GM18517 (cell line): Measurements from ENCODE around the gene CKAP5.
A peak's percentile ranks its signal among the peaks of the same experiment; 100 is the strongest.

Experiments
- ATAC-seq: cut with Tn5 transposase; IDR thresholded peaks from one replicate; pipeline ENCODE4 v1.9.1; 2021; ENCODE audit warnings: mild to moderate bottlenecking, moderate library complexity; ENCODE audit not compliant: unreplicated experiment

The CKAP5 gene

DNA sequence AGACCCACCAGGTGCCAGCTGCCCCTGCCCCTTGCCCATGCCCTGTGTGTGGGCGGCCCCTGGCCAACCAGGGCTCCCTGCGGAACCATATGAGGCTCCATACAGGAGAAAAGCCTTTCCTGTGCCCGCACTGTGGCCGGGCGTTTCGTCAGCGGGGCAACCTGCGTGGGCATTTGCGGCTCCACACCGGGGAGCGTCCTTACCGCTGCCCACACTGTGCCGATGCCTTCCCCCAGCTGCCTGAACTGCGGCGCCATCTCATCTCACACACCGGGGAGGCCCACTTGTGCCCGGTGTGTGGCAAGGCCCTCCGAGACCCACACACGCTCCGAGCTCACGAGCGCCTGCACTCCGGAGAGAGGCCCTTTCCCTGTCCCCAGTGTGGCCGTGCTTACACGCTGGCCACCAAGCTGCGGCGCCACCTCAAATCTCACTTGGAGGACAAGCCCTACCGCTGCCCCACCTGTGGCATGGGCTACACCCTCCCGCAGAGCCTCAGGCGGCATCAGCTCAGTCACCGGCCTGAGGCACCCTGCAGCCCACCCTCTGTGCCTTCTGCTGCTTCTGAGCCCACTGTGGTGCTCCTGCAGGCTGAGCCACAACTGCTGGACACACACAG lies 140.9 kb downstream of the CKAP5 start:
- no peak for ATAC-seq

DNA sequence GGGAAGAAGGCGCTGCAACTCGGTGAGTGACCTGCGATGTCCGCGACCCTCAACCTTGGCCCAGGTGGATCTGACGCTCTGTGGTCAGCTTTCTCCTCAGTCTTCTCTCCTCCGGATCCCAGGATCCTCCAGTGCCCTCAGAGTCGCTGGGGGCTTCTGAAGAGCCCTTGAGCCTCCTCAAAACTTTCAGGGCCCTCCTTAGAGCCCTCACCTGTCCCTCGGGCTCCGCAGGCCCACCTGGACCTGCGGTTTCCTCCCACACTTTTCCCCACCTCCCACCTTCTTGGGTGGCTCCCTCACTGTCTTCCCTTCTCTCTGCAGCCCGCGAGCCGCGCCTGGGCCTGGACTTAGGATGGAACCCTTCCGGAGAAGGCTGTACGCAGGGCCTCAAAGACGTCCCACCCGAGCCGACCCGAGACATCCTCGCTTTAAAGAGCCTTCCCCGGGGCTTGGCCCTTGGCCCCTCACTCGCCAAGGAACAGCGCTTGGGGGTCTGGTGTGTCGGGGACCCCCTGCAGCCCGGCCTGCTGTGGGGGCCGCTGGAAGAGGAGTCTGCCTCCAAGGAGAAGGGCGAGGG lies 144.9 kb downstream of the CKAP5 start:
- ATAC-seq: no peak

DNA sequence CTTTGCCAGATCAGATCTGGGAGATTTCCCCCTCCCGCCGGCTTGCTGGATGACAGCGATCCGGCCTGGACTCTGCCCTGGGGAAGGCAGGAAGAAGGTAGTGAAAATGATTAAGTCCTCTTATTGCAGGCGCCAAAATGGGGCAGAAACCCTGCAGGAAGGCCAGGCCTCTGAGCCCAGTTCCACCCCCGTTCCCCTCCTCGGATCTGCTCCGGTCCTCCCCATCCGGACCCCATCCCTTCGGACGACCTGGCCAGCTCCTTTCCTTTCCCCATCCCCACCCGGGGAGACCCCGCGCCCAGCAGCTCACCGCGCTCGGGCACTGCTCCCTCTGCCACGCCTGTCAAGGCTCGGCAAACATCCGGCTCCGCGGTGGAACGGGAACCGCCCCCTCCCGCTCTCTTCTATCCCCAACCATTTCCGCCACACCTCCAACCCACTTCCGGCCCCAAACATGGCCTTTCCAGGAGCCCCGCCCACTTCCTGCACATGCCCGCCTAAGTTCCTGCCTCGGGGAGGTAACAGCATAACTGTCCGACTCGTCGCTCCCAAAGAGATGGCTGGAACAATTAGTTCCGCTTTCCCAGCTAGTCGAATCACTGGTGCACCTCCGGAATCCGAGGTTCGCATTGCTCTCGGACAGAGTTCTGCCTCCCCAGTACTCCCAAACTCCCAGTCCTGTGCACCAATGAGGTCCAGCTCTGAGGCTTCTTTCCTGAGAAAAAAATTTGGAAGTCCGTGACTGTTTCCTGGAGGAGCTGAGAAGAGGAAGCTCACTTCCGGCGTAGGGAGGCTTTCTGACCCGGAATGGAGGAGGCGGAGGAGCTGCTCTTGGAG lies 145.6 kb downstream of the CKAP5 start, which contains the start of the genes ARHGAP1 and ZNF408:
Gene ARHGAP1, minus strand, starts transcription at position 379 of the 837 bp plus-strand sequence. CDS start 4,512 bp downstream, outside the sequence.
Gene ZNF408, plus strand, starts transcription at position 791 of the 837 bp plus-strand sequence. Its CDS starts 17 bp downstream, at position 808.
- peak; percentile 89 for ATAC-seq

DNA sequence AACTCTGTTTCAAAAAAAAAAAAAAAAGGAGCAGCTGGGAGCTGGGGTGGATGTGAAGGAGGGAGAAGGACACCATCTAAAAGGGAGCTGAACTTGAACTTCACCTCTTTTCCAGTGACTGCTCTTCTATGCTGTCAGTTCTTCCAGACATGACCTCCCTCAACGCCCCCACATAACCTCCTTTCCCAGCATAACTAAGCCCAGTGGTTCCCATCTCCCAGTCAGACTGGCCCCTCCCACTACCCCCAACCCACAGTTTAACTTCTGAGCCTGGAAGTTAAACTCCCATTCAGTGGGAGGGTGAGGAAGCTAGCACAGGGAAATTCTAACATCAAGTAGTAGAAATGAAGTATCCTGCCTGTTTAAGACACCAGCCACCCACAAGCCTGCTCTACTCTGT lies 147.5 kb downstream of the CKAP5 start:
- ATAC-seq: no peak

DNA sequence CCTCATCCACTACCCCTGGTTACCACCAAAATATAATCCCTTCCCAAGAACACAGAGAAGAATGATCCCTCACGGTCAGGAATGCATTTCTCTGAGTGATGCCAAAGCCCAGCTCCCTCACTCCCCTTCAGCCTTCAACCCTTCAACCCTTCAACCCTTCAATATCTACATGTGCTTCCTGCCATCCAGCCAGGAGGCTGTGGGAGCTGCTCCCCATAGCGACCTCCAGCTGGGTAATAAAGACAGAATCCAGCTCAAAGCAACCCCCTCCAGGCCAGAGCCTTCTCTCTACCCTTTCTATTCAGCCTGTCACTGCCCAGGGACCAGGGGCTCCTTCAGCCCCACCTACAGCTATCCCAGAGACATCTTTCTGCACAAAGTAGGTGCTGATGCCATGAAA lies 148.4 kb downstream of the CKAP5 start:
- ATAC-seq: no peak

DNA sequence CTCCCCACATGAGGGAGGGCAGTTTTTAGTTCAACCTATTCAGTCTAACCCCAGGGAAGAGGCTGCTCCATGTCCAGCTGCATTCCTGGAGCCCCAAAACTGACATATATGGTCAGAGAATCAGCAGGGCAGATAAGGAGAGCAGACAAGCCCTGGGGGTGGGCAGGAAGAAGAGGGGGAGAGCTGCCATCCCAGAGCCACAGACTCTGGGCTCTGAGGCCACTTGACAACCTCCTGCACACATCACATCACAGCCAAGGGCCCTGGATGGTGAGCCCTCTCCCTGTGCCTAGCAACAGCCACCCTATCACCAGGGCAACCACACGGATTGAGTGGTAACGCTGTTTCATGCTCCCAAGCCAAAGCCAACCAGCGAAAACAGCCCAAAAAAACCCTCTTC lies 148.8 kb downstream of the CKAP5 start:
- no peak for ATAC-seq

DNA sequence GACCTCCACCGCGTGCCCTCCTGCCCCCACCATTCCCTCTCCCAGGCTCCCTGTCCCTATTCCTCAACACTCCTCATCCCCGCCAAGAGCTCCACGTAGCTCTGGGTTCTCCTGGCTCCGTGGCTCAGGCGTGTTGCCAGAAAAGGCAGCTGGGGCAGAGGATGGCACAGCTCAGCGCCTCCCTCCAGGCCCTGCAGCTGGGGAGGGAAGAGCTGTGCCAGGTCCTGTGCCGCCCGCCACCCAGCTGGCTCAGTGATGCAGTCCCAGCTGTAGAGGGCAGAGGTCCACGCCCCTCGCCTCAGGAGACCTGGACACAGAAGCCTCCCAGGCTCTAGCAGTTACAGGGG lies 149.9 kb downstream of the CKAP5 start:
- ATAC-seq: no peak

DNA sequence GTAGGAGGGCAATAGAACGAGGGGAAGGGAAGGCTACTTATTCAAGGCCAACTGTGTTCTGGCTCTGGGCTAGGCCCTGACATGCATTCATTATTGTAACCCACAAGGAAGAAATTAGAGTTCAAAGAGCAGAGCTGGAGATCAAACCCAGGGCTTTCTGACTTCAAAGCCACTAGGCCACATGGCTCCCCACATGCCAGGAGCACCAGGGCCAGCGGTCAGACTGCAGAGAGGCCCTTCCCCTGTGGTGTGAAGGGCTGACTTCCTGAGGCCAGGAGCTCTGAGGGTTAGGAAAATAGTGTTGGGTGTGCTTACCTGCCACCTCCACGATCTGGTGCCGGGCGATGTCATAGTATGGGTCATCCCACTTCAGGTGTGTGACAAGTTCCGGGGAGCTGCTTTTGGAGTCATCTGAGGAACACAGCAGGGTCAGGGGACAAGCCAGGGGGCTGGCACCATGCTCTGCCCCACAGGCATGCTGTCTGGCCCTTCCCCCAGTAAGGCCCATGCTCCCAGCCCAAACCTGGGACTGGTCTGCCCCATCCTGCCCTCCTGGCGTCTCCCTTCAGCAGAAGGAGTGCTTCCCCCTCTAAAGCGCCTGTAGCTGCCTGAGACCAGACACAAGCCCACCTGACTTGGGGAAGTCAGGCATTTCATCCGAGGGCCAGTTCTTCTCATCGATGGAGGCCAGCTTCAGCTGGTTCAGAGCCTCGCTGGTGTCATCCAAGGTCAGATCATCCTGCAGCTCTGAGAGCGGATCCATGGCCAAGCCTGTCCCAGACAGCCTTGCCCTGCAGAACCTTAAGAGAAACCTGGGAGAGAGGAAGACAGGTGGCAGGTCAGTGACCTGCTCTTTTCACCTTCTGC lies 150.5 kb downstream of the CKAP5 start:
- no peak for ATAC-seq

DNA sequence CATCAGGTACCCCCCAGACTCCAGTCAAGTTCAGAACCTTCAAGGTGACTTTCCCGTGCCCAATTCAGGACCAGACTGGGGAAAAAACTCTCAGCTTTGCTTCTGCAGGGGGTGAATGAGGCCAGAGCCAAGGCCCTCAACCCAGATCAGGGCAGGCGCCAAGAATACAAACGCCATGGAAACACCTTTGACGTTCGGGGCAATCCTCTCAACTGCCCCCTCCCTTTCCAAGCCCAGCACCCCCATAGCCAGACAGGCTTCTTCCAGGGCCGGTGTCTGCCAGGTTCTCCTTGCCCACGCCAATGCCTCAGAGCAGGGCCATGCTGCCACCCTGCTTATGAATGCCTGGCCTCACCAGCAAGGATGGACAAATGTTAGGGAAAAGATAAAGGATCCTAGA lies 151.5 kb downstream of the CKAP5 start:
- no peak for ATAC-seq

DNA sequence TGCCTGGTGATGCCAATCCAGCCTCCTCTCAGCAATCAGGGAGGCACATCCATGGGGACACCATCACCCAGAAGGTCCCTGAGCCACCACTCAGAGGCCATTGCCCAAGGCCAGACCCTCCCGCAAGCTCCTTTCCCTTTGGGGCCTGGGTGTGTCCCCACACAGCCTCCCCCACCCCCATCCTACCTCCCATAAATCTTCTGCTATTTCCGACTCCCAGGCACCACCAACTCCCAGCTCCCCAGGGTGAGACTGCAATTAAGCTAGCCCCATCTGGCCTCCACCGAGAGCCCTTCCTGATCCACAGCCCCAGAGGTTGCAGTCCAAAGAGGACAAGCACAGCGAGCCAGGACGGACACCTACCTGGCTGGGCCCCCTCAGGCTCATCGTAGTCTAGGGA lies 152.0 kb downstream of the CKAP5 start:
- ATAC-seq: no peak

DNA sequence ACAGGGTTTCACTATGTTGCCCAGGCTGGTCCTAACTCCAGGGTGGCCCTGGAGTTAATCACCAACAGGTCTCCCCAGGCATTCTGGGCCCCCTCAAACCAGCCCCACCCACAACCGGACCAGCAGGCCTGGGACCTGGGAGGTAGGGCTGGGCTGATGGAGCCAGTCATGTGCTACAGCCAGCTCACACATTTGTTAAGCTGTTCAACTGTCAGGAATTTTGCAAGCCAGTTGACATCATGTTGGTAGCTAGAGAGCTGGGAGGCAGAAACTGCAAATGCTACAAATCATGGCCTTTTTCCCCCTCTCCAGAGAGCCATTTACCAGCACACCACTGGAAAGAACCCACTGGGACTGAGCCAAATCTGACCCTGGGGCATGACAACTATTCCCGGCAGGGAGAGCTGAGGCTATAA lies 152.5 kb downstream of the CKAP5 start:
- ATAC-seq: no peak
